K562 (cell line): ENCODE measurements around the gene MEA1. TPM values are rescaled to one million over a fixed set of nuclear protein-coding genes. Genes with fewer than 3 reads are reported as not detected.

Experiments used
- CHD4 ChIP-seq: fragments of 200-600 bp; sonication (generic); IDR thresholded peaks from 3 replicates; pipeline ENCODE4 v1.6.1; 2012; ENCODE audit warnings: low read depth, mild to moderate bottlenecking, mixed read lengths, low read length, inconsistent platforms; ENCODE audit not compliant: insufficient read depth, insufficient replicate concordance, poor library complexity, severe bottlenecking
- FOXA3 ChIP-seq, 2 experiments: fragments of 450-650 bp in 1 of 2; sonication (generic) in 1 of 2; formaldehyde crosslinking; IDR thresholded peaks in 1 of 2; conservative IDR thresholded peaks in 1 of 2; 2 replicates each; pipeline versions ENCODE4 v1.4.0 to v1.8.0; 2020 to 2022; ENCODE audit warnings: mild to moderate bottlenecking in 2 of 2, missing genetic modification reagents in 1 of 2
- HNRNPL ChIP-seq: fragments of 200-400 bp; formaldehyde crosslinking; IDR thresholded peaks from 2 replicates; pipeline ENCODE4 v1.6.1; 2017; ENCODE audit warnings: low read depth, mild to moderate bottlenecking, low read length
- LEF1 ChIP-seq: fragments of 450-650 bp; IDR thresholded peaks from 2 replicates; pipeline ENCODE4 v1.6.1; 2016; ENCODE audit warnings: mild to moderate bottlenecking
- POLR2AphosphoS5 ChIP-seq: IDR thresholded peaks from 2 replicates; pipeline ENCODE4 v1.6.1; 2011; ENCODE audit warnings: mild to moderate bottlenecking, low read depth, low read length, moderate library complexity; ENCODE audit not compliant: control insufficient read depth, insufficient read depth
- RERE ChIP-seq: sonication (generic); formaldehyde crosslinking; IDR thresholded peaks from 2 replicates; pipeline ENCODE4 v1.8.0; 2023; ENCODE audit warnings: missing genetic modification reagents, mild to moderate bottlenecking, borderline replicate concordance
- SMARCA5 ChIP-seq: fragments of 450-650 bp; IDR thresholded peaks from 2 replicates; pipeline ENCODE4 v1.6.1; 2016
- SMARCE1 ChIP-seq: fragments of 450-650 bp; IDR thresholded peaks from 2 replicates; pipeline ENCODE4 v1.7.1; 2016; ENCODE audit warnings: mild to moderate bottlenecking
- SNRNP70 ChIP-seq: fragments of 200-400 bp; formaldehyde crosslinking; optimal IDR thresholded peaks from 2 replicates; pipeline ENCODE3; 2017; ENCODE audit warnings: low read depth, low read length
- TAF9B ChIP-seq: fragments of 450-650 bp; IDR thresholded peaks from 2 replicates; pipeline ENCODE4 v1.6.1; 2018; ENCODE audit warnings: mild to moderate bottlenecking; ENCODE audit not compliant: partially characterized antibody
- polyA plus RNA-seq, 8 experiments: library from polyadenylated mRNA; depleted of rRNA in 4 of 8; stranded (reverse) in 5 of 8; unstranded in 3 of 8; fragments of >200 nt; fragmentation: Nextera tagmentation in 2 of 8; fragmentation: Illumina TruSeq in 1 of 8; extraction: Ambion mirVana in 2 of 8; extraction: Trizol in 1 of 8; gene quantifications; 2 replicates each; pipeline versions ENCODE4 v1.2.1 to v1.2.3, GENCODE V29; 2011 to 2014; ENCODE audit warnings: inconsistent platforms in 1 of 8, missing spikeins in 1 of 8
- total RNA-seq, 7 experiments: library from RNA; depleted of rRNA in 6 of 7; stranded (reverse); fragments of >200 nt in 6 of 7; fragmentation: Illumina TruSeq in 2 of 7; extraction: Trizol in 2 of 7; gene quantifications; 2 replicates each; pipeline versions ENCODE4 v1.2.1 to v1.2.3, GENCODE V29; 2011 to 2021; ENCODE audit warnings: low replicate concordance in 1 of 7
- TF ChIP-seq, protein P1 (sequence below): fragments of 200-800 bp; sonication (Bioruptor generic); IDR thresholded peaks from 2 replicates; pipeline ENCODE4 v1.6.1; 2016; ENCODE audit warnings: missing genetic modification characterization, missing compliant biosample characterization
- TF ChIP-seq, protein P2 (sequence below): fragments of 450-650 bp; formaldehyde crosslinking; IDR thresholded peaks from 2 replicates; pipeline ENCODE4 v1.4.0; 2020; ENCODE audit warnings: mild to moderate bottlenecking, moderate library complexity
- TF ChIP-seq, protein P3 (sequence below): fragments of 450-650 bp; conservative IDR thresholded peaks from 2 replicates; pipeline ENCODE4 v1.6.1; 2016; ENCODE audit warnings: missing genetic modification characterization, low read depth, mild to moderate bottlenecking, control low read depth, missing compliant biosample characterization

The MEA1 gene
- total and polyA plus RNA-seq, 9 of the 15 experiments (the other 6 are each of a cell fraction or from before 2014, with no cell fraction given): 86.8 to 210 (median 152) TPM

DNA sequence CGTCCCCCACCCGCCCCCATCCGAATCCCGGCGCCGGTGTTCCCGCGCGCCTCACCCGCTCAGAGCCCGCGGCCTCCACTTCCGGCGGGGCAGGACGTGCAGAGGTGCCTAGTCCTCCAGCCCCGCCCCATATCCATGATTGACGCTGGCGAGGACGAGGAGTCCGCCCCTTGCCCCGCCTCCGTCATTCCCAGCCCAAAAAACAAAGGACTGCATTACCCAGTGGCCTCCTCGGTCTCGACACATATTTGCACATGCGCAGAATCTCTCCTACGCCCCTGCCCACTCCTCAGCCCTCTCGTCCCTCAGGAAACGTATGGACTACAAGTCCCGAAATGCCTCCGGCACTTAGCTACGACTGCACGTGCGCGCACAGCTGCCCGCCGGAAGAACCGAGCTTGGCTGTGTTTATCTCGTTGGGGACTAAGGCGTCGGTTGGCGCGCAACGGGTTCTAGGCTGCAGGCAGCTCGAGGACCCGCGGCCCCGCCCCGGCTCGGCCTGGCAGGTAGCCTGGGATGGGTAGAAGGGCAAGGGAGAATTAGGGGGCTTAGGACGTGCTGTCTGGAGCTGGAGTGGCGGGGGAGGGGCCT, at the start of gene MEA1, which contains the start of gene KLHDC3 (continued):
- TF ChIP-seq, protein P1, sequence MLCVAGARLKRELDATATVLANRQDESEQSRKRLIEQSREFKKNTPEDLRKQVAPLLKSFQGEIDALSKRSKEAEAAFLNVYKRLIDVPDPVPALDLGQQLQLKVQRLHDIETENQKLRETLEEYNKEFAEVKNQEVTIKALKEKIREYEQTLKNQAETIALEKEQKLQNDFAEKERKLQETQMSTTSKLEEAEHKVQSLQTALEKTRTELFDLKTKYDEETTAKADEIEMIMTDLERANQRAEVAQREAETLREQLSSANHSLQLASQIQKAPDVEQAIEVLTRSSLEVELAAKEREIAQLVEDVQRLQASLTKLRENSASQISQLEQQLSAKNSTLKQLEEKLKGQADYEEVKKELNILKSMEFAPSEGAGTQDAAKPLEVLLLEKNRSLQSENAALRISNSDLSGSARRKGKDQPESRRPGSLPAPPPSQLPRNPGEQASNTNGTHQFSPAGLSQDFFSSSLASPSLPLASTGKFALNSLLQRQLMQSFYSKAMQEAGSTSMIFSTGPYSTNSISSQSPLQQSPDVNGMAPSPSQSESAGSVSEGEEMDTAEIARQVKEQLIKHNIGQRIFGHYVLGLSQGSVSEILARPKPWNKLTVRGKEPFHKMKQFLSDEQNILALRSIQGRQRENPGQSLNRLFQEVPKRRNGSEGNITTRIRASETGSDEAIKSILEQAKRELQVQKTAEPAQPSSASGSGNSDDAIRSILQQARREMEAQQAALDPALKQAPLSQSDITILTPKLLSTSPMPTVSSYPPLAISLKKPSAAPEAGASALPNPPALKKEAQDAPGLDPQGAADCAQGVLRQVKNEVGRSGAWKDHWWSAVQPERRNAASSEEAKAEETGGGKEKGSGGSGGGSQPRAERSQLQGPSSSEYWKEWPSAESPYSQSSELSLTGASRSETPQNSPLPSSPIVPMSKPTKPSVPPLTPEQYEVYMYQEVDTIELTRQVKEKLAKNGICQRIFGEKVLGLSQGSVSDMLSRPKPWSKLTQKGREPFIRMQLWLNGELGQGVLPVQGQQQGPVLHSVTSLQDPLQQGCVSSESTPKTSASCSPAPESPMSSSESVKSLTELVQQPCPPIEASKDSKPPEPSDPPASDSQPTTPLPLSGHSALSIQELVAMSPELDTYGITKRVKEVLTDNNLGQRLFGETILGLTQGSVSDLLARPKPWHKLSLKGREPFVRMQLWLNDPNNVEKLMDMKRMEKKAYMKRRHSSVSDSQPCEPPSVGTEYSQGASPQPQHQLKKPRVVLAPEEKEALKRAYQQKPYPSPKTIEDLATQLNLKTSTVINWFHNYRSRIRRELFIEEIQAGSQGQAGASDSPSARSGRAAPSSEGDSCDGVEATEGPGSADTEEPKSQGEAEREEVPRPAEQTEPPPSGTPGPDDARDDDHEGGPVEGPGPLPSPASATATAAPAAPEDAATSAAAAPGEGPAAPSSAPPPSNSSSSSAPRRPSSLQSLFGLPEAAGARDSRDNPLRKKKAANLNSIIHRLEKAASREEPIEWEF: no peak
- TF ChIP-seq SMARCA5 (no peak), POLR2AphosphoS5 (peak; percentile 71; the same call in 1 of the 2 replicates), LEF1 (peak; percentile 67), TAF9B (no peak), CHD4 (no peak), FOXA3 (CRISPR knock-in tag; conservative IDR thresholded peaks at IDR 0.05 in 1 of 2, IDR thresholded peaks at IDR 0.05 in 1 of 2) (no peak), SMARCE1 (no peak), SNRNP70 (no peak), HNRNPL (no peak), RERE (no peak)
- TF ChIP-seq, protein P2, sequence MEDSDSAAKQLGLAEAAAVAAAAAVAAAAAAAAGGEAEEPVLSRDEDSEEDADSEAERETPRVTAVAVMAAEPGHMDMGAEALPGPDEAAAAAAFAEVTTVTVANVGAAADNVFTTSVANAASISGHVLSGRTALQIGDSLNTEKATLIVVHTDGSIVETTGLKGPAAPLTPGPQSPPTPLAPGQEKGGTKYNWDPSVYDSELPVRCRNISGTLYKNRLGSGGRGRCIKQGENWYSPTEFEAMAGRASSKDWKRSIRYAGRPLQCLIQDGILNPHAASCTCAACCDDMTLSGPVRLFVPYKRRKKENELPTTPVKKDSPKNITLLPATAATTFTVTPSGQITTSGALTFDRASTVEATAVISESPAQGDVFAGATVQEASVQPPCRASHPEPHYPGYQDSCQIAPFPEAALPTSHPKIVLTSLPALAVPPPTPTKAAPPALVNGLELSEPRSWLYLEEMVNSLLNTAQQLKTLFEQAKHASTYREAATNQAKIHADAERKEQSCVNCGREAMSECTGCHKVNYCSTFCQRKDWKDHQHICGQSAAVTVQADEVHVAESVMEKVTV (CRISPR knock-in tag): no peak
- TF ChIP-seq, protein P3, sequence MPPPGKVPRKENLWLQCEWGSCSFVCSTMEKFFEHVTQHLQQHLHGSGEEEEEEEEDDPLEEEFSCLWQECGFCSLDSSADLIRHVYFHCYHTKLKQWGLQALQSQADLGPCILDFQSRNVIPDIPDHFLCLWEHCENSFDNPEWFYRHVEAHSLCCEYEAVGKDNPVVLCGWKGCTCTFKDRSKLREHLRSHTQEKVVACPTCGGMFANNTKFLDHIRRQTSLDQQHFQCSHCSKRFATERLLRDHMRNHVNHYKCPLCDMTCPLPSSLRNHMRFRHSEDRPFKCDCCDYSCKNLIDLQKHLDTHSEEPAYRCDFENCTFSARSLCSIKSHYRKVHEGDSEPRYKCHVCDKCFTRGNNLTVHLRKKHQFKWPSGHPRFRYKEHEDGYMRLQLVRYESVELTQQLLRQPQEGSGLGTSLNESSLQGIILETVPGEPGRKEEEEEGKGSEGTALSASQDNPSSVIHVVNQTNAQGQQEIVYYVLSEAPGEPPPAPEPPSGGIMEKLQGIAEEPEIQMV (tag): no peak
